Neural progenitor cell (in vitro differentiated cells): Measurements from ENCODE around the gene ST7.

ENCODE experiments used
- EZH2 ChIP-seq: fragments of 200-600 bp; sonication (generic); IDR thresholded peaks from 2 replicates; pipeline ENCODE4 v1.6.1; 2017; ENCODE audit warnings: antibody characterized with exemption, mild to moderate bottlenecking, moderate library complexity
- EZH2phosphoT487 ChIP-seq: fragments of 200-600 bp; sonication (generic); IDR thresholded peaks from 2 replicates; pipeline ENCODE4 v1.6.1; 2017; ENCODE audit warnings: antibody characterized with exemption
- TF ChIP-seq, protein P1 (sequence below): fragments of 200-600 bp; sonication (generic); IDR thresholded peaks from 2 replicates; pipeline ENCODE4 v1.5.1; 2017; ENCODE audit warnings: antibody characterized with exemption, mild to moderate bottlenecking

DNA sequence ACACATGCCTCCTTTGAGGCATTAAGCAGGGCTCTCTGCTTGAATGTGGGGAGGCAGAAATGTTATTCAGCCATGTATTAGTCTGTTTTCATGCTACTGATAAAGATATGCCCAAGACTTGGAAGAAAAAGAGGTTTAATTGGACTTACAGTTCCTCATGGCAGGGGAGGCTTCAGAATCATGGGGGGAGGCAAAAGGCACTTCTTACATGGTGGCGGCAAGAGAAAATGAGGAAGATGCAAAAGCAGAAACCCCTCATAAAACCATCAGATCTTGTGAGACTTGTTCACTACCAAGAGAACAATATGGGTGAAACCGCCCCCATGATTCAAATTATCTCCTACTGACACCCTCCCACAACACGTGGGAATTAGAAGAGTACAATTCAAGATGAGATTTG, 37.9 kb downstream of the ST7 start:
- TF ChIP-seq, protein P1, sequence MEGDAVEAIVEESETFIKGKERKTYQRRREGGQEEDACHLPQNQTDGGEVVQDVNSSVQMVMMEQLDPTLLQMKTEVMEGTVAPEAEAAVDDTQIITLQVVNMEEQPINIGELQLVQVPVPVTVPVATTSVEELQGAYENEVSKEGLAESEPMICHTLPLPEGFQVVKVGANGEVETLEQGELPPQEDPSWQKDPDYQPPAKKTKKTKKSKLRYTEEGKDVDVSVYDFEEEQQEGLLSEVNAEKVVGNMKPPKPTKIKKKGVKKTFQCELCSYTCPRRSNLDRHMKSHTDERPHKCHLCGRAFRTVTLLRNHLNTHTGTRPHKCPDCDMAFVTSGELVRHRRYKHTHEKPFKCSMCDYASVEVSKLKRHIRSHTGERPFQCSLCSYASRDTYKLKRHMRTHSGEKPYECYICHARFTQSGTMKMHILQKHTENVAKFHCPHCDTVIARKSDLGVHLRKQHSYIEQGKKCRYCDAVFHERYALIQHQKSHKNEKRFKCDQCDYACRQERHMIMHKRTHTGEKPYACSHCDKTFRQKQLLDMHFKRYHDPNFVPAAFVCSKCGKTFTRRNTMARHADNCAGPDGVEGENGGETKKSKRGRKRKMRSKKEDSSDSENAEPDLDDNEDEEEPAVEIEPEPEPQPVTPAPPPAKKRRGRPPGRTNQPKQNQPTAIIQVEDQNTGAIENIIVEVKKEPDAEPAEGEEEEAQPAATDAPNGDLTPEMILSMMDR: no peak
- TF ChIP-seq EZH2 (no peak), EZH2phosphoT487 (no peak)
